Measurements from ENCODE around the gene EFCAB11. TPM values are rescaled to one million over a fixed set of nuclear protein-coding genes. Genes with fewer than 3 reads are reported as not detected.

The EFCAB11 gene
- total and polyA plus RNA-seq, 2 of the 8 experiments (the other 6 are each of a cell fraction or from before 2014, with no cell fraction given) = 6.8 to 12.8 TPM

- Histone ChIP-seq H3K9ac (replicated peaks in 1 of 4; ENCODE audit: extremely low read depth in 1 of 4, low read depth in 3 of 4, low read length in 3 of 4) (no peak overlapping the region), H3K18ac (ENCODE audit: extremely low read depth, low read length) (no peak overlapping the region), H4K91ac (replicated peaks; ENCODE audit: insufficient read length, low read length) (no peak overlapping the region), H2AFZ (ENCODE audit: low read length) (no peak overlapping the region), H3K4me2 (ENCODE audit: insufficient read depth in 1 of 2, low read depth in 2 of 2, low read length in 2 of 2) (no peak overlapping the region), H3K23me2 (ENCODE audit: low read depth, low read length) (no peaks in the 10 kb centered on the region), H2BK120ac (replicated peaks; ENCODE audit: low read depth, low read length) (no peak overlapping the region), H2BK15ac (ENCODE audit: low read length) (no peak overlapping the region), H4K8ac (ENCODE audit: extremely low read depth, insufficient read depth, low read length) (no peak overlapping the region), H3K79me2 (ENCODE audit: control insufficient read depth in 1 of 2, insufficient read depth in 2 of 2, low read length in 2 of 2) (no peaks in the 10 kb centered on the region), H3K23ac (ENCODE audit: insufficient read length) (no peak overlapping the region), H3K56ac (replicated peaks; ENCODE audit: insufficient read length, low read depth, low read length) (no peak overlapping the region), H3K14ac (ENCODE audit: insufficient read length) (no peak overlapping the region), H3K4me3 (ENCODE audit: extremely low read depth in 1 of 4, insufficient read depth in 2 of 4, low read depth in 3 of 4, low read length in 4 of 4) (no peak overlapping the region), H3K9me3 (ENCODE audit: insufficient read depth in 2 of 2, low read depth in 1 of 2, low read length in 1 of 2) (peaks cover 9 to 12% of the 10 kb centered on the region in 2 experiments), H2BK12ac (ENCODE audit: low read depth, low read length) (no peak overlapping the region), H3K4ac (replicated peaks; ENCODE audit: insufficient read length, low read depth, low read length) (no peak overlapping the region), H4K5ac (ENCODE audit: insufficient read length, low read depth, low read length) (no peak overlapping the region), H3K4me1 (replicated peaks in 1 of 4; ENCODE audit: control insufficient read depth in 3 of 4, insufficient read depth in 4 of 4, low read length in 3 of 4) (peaks cover 0 to 2% (median 0%) of the 10 kb centered on the region in 4 experiments; a peak in 1 of 7 replicates), H3K36me3 (ENCODE audit: control insufficient read depth in 2 of 4, insufficient read depth in 4 of 4, low read length in 3 of 4) (no peaks in the 10 kb centered on the region), H3K27me3 (replicated peaks in 1 of 4; ENCODE audit: control insufficient read depth in 3 of 4, extremely low read depth in 1 of 4, insufficient read depth in 3 of 4, low read length in 3 of 4) (no peaks in the 10 kb centered on the region), H4K20me1 (replicated peaks in 1 of 2; ENCODE audit: control insufficient read depth in 1 of 2, insufficient read depth in 2 of 2, low read length in 2 of 2) (no peaks in the 10 kb centered on the region), H2BK5ac (ENCODE audit: low read depth, low read length) (no peak overlapping the region), H3K79me1 (ENCODE audit: low read depth, low read length) (no peaks in the 10 kb centered on the region), H2AK5ac (ENCODE audit: low read depth, low read length) (no peak overlapping the region), H2BK20ac (ENCODE audit: low read length) (no peak overlapping the region), H3K27ac (ENCODE audit: low read depth, low read length) (no peak overlapping the region)
- ChIA-PET POLR2A (ENCODE audit: partially characterized antibody) (interaction anchor here (1.2 kb wide), 1 partner anchor 13 kb away, joined by 3 read pairs; no protein-coding TSS in a partner anchor), CTCF (ENCODE audit: partially characterized antibody) (interaction anchor here (2.5 kb wide), 1 partner anchor 31 kb away, joined by 12 read pairs; no protein-coding TSS in a partner anchor)
- DNase-seq (ENCODE audit: low read depth in 1 of 2, low spot score in 2 of 2) (peak in 1 of 2 experiments; percentile 10), FAIRE-seq (no peak)
- WGBS, 2 experiments (ENCODE audit: extremely low coverage in 1 of 2, insufficient coverage in 1 of 2, insufficient read length in 1 of 2, insufficient replicate concordance in 2 of 2, low coverage in 1 of 2, low lambda C conversion rate in 2 of 2, missing lambda C conversion rate in 1 of 2) = 89% methylated on average over 2 of the region's 2 CpGs; no CpG with 5 or more reads in 1 of the 2 experiments
- no peak for TF ChIP-seq SAP30 (IDR thresholded peaks at IDR 0.05; ENCODE audit: insufficient read depth, insufficient replicate concordance, low read length)
These were observed 84.9 kb downstream of the EFCAB11 start for GRCh38 chr14:89869606-89870005.
